Spleen (tissue), 11 donors: ENCODE data around the gene NDUFS4. TPM values are rescaled to one million over a fixed set of nuclear protein-coding genes. Genes with fewer than 3 reads are reported as not detected.
A peak's percentile ranks its signal among the peaks of the same experiment; 100 is the strongest.

ENCODE experiments used
- DNase-seq: peaks from one replicate; pipeline ENCODE4 v3.0.0-alpha.2; 2020
- H3K27ac ChIP-seq, 8 donors: fragments of 200-600 bp; sonication (generic) in 7 of 8; 1 replicate in 4 of 8; 2 replicates in 4 of 8; pipeline versions ENCODE4 v1.5.0 to v1.8.0; 2016 to 2021; ENCODE audit warnings: inconsistent platforms in 4 of 8, mild to moderate bottlenecking in 4 of 8, moderate library complexity in 1 of 8
- H3K27me3 ChIP-seq, 7 donors: fragments of 200-600 bp; sonication (generic) in 6 of 7; replicated peaks in 1 of 7; 1 replicate in 4 of 7; 2 replicates in 3 of 7; pipeline versions ENCODE4 v1.5.0 to v1.8.0; 2016 to 2021; ENCODE audit warnings: inconsistent platforms in 3 of 7, mild to moderate bottlenecking in 1 of 7
- H3K36me3 ChIP-seq, 6 donors: fragments of 200-600 bp; sonication (generic) in 5 of 6; 1 replicate in 4 of 6; 2 replicates in 2 of 6; pipeline versions ENCODE4 v1.5.0 to v1.8.0; 2016 to 2021; ENCODE audit warnings: inconsistent platforms in 2 of 6
- H3K4me1 ChIP-seq, 6 donors: fragments of 200-600 bp; sonication (generic) in 5 of 6; 1 replicate in 3 of 6; 2 replicates in 3 of 6; pipeline versions ENCODE4 v1.5.0 to v1.8.0; 2016 to 2021; ENCODE audit warnings: inconsistent platforms in 3 of 6
- H3K4me3 ChIP-seq, 8 donors: fragments of 200-600 bp; sonication (generic) in 7 of 8; 1 replicate in 4 of 8; 2 replicates in 4 of 8; pipeline versions ENCODE4 v1.5.0 to v1.8.0; 2016 to 2021; ENCODE audit warnings: inconsistent platforms in 4 of 8, mild to moderate bottlenecking in 4 of 8, moderate library complexity in 2 of 8
- H3K9me3 ChIP-seq, 8 donors: fragments of 200-600 bp; sonication (generic) in 7 of 8; 1 replicate in 4 of 8; 2 replicates in 4 of 8; pipeline versions ENCODE4 v1.5.0 to v1.8.0; 2016 to 2021; ENCODE audit warnings: inconsistent platforms in 4 of 8
- POLR2A ChIP-seq, 3 donors: fragments of 450-650 bp; IDR thresholded peaks; one replicate each; pipeline ENCODE4 v1.5.1; 2017; ENCODE audit warnings: antibody characterized with exemption in 3 of 3, mild to moderate bottlenecking in 1 of 3
- POLR2AphosphoS5 ChIP-seq, 3 donors: sonication (generic); formaldehyde crosslinking; IDR thresholded peaks; one replicate each; pipeline ENCODE4 v1.5.1; 2017; ENCODE audit warnings: antibody characterized with exemption in 3 of 3
- WGBS, 5 donors: extraction: QIAGEN DNeasy Blood & Tissue Kit in 3 of 5; methylation state at CpG; one replicate each; pipeline versions ENCODE4 v1.1.5 to v1.1.7; 2013 to 2018; 5-methylcytosine and 5-hydroxymethylcytosine counted together
- intact Hi-C: fragments of 100-400 bp; cut with DNase I; formaldehyde crosslinking; loops from one replicate; pipeline ENCODE4 v1.15.0; 2023; ENCODE audit warnings: low total_unique reads
- polyA plus RNA-seq, 3 donors: library from polyadenylated mRNA; stranded (reverse); fragments of 200-250 nt; gene quantifications; one replicate each; pipeline ENCODE4 v1.2.1, GENCODE V29; 2013
- total RNA-seq, 7 donors: library from RNA; depleted of rRNA in 3 of 7; stranded (reverse); fragments of >200 nt in 3 of 7; fragmentation: NEBNext Ultra II Directional in 4 of 7; extraction: Animal tissue kit (Norgen Biotek cat#: 25700) in 4 of 7; gene quantifications; one replicate each; pipeline versions ENCODE4 v1.1.0 to v1.2.1, GENCODE V29; 2016 to 2021
- TF ChIP-seq, protein P1 (sequence below), 11 experiments: fragments of 200-600 bp in 7 of 11; fragments of 450-650 bp in 4 of 11; sonication (generic) in 4 of 11; IDR thresholded peaks in 8 of 11; conservative IDR thresholded peaks in 3 of 11; 1 replicate in 7 of 11; 2 replicates in 4 of 11; pipeline versions ENCODE4 v1.4.0 to v1.8.0; 2016 to 2021; ENCODE audit warnings: antibody characterized with exemption in 11 of 11, inconsistent platforms in 4 of 11, mild to moderate bottlenecking in 1 of 11
- donor health status: healthy with polysubstance abuse.
- donor health status: DM: no; HTN: no; CAD: no; lungs with moderate emphysema.
- donor health status: DM: no; HTN: no; CAD: no.
- donor health status: Bipolar disorder and iron deficiency.
- donor health status: healthy.
- donor health status: DM: no; HTN: no; CAD: no.
- donor health status: DM: yes; HTN: yes; CAD: no.

Gene NDUFS4
- total and polyA plus RNA-seq, 10 donors = 35.4 to 59.4 (median 47.2) TPM

DNA sequence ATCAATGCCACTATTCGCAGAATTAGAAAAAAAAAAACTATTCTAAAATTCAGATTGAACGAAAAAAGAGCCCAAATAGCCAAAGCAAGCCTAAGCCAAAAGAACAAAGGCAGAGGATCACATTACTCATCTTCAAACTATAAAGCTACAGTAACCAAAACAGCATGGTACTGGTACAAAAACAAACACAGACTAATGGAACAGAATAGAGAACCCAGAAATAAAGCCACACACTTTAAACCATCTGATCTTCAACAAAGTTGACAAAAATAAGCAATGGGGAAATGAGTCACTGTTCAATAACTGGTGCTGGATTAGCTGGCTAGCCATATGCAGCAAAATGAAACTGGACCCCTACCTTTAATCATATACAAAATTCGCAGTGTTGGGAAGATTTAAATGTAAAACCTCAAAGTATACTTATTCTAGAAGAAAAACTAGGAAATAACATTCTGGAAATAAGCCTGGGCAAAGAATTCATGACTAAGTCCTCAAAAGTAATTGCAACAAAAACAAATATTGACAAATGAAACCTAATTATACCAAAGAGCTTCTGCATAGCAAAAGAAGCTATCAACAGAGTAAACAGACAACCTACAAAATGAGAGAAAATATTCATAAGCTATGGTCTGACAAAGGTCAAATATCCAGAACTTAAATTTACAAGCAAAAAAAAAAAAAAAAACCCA, 153.7 kb downstream of the NDUFS4 start:
- Histone ChIP-seq H3K4me3 (no peak overlapping the region), H3K27me3 (peaks cover 0 to 11% (median 0%) of the 10 kb centered on the region in 7 donors), H3K4me1 (no peaks in the 10 kb centered on the region), H3K9me3 (peaks cover 4 to 57% (median 39%) of the 10 kb centered on the region in 8 donors), H3K36me3 (no peaks in the 10 kb centered on the region), H3K27ac (no peak overlapping the region)
- 75 to 89% (median 85%) methylated on average over 3 of the region's 3 CpGs for WGBS, 5 donors
- DNase-seq = no peak
- TF ChIP-seq POLR2A (IDR thresholded peaks at IDR 0.05) = no peak
- no peak for TF ChIP-seq POLR2AphosphoS5 (IDR thresholded peaks at IDR 0.05)
- TF ChIP-seq, protein P1, sequence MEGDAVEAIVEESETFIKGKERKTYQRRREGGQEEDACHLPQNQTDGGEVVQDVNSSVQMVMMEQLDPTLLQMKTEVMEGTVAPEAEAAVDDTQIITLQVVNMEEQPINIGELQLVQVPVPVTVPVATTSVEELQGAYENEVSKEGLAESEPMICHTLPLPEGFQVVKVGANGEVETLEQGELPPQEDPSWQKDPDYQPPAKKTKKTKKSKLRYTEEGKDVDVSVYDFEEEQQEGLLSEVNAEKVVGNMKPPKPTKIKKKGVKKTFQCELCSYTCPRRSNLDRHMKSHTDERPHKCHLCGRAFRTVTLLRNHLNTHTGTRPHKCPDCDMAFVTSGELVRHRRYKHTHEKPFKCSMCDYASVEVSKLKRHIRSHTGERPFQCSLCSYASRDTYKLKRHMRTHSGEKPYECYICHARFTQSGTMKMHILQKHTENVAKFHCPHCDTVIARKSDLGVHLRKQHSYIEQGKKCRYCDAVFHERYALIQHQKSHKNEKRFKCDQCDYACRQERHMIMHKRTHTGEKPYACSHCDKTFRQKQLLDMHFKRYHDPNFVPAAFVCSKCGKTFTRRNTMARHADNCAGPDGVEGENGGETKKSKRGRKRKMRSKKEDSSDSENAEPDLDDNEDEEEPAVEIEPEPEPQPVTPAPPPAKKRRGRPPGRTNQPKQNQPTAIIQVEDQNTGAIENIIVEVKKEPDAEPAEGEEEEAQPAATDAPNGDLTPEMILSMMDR (IDR thresholded peaks at IDR 0.05 in 8 of 11, conservative IDR thresholded peaks at IDR 0.05 in 3 of 11) = no peak
- intact Hi-C loops = no loop called here

DNA sequence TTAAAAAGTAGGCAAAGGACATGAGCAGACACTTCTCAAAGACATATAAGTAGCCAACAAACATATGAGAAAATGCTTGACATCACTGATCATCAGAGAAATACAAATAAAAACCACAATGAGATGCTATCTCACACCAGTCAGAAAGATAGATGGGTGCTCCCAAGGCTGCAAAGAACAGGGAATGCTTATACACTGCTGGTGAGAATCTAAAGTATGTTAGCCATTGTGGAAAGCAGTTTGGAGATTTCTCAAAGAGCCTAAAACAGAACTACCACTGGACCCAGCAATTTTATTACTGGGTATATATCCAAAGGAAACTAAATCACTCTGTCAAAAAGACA, 154.2 kb downstream of the NDUFS4 start:
- no peak for TF ChIP-seq POLR2A (IDR thresholded peaks at IDR 0.05)
- TF ChIP-seq, protein P1 (IDR thresholded peaks at IDR 0.05 in 8 of 11, conservative IDR thresholded peaks at IDR 0.05 in 3 of 11) = no peak
- TF ChIP-seq POLR2AphosphoS5 (IDR thresholded peaks at IDR 0.05) = no peak
- intact Hi-C loops = no loop called here
- no peak for DNase-seq

DNA sequence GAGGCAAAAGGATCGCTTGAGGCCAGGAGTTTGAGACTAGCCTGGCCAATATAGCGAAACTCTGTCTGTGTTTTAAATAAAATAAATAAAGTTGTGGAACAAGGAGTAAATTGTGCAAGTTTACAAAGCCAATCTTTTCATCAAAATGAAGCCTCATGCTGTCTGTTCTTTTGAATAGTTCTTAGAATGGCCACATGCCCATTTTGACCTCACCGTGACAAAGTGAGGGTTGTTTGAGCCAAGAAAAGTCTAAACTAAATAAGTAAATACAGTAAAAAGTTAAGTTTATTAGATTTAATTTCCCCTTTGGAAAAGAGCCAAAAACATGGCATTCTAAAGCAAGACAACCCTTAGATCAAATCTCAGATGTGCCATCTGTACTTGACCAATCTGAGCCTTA, 165.7 kb downstream of the NDUFS4 start:
- DNase-seq = no peak
- H3K9me3 ChIP-seq = peaks cover 0 to 7% (median 0%) of the 10 kb centered on the region in 8 donors
- TF ChIP-seq POLR2A (IDR thresholded peaks at IDR 0.05) = no peak
- TF ChIP-seq POLR2AphosphoS5 (IDR thresholded peaks at IDR 0.05) = no peak
- TF ChIP-seq, protein P1 (IDR thresholded peaks at IDR 0.05 in 8 of 11, conservative IDR thresholded peaks at IDR 0.05 in 3 of 11) = no peak
- no peak overlapping the region for H3K27ac ChIP-seq
- H3K36me3 ChIP-seq = no peaks in the 10 kb centered on the region
- intact Hi-C loops = no loop called here
- WGBS, 5 donors = 78 to 93% (median 88%) methylated on average over 3 of the region's 3 CpGs
- no peaks in the 10 kb centered on the region for H3K27me3 ChIP-seq
- peaks cover 0 to 8% (median 1%) of the 10 kb centered on the region in 6 donors for H3K4me1 ChIP-seq
- no peak overlapping the region for H3K4me3 ChIP-seq

More for the DNA sequence above, 154.2 kb downstream of the NDUFS4 start:
- Histone ChIP-seq H3K36me3 (no peaks in the 10 kb centered on the region), H3K27me3 (peaks cover 0 to 11% (median 0%) of the 10 kb centered on the region in 7 donors), H3K9me3 (peaks cover 4 to 52% (median 34%) of the 10 kb centered on the region in 8 donors), H3K27ac (no peak overlapping the region), H3K4me1 (no peaks in the 10 kb centered on the region), H3K4me3 (no peak overlapping the region)

DNA sequence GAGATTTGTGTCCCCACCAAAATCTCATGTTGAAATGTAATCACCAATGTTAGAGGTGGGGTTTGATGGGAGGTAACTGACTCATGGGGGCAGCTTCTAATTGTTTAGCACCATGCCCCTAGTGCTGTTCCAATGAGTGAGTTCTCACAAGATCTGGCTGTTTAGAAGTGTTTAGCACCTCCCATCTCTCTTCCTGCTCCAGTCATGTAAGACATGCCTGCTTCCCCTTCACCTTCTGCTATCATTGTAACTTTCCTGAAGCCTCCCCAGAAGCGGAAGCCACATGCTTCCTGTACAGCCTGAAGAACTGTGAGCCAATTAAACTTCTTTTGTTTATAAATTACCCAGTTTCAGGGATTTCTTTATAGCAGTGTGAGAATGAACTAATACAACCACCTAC, 170.5 kb downstream of the NDUFS4 start:
- 9 to 27% (median 17%) methylated on average over 1 of the region's 1 CpG for WGBS, 5 donors
- H3K27ac ChIP-seq = peak overlapping the region in 2 of 8 donors; percentile 8 to 32
- no peak overlapping the region for H3K4me3 ChIP-seq
- peaks cover 0 to 11% (median 5%) of the 10 kb centered on the region in 6 donors for H3K4me1 ChIP-seq
- TF ChIP-seq POLR2A (IDR thresholded peaks at IDR 0.05) = no peak
- TF ChIP-seq, protein P1 (IDR thresholded peaks at IDR 0.05 in 8 of 11, conservative IDR thresholded peaks at IDR 0.05 in 3 of 11) = no peak
- TF ChIP-seq POLR2AphosphoS5 (IDR thresholded peaks at IDR 0.05) = peak in 1 of 3 donors; percentile 47
- intact Hi-C loops = no loop called here
- H3K27me3 ChIP-seq = no peaks in the 10 kb centered on the region
- no peaks in the 10 kb centered on the region for H3K36me3 ChIP-seq
- no peak for DNase-seq
- H3K9me3 ChIP-seq = no peaks in the 10 kb centered on the region
